Endometrial microvascular endothelial cells (primary cell): Measurements from ENCODE around the gene HNRNPA2B1. TPM values are rescaled to one million over a fixed set of nuclear protein-coding genes. Genes with fewer than 3 reads are reported as not detected.
"Not testable (repeated sequence)": the region's sequence is repeated elsewhere in the genome, so short reads cannot be mapped to it uniquely, and the experiment has no call there.

Source experiments
- in situ Hi-C: cut with HindIII; loops from 2 replicates; pipeline ENCODE4 v1.10.0; 2017; ENCODE audit warnings: low sequenced_read_pairs, low pct_unique_long_range_greater_than_20kb; ENCODE audit errors: inconsistent ontology term
- total RNA-seq: library from RNA; depleted of rRNA; stranded (reverse); fragments of >200 nt; gene quantifications from one replicate; pipeline ENCODE4 v1.2.3, GENCODE V29; 2015; ENCODE audit errors: inconsistent ontology term

Gene HNRNPA2B1
- total RNA-seq, 1 donor from 2014 or later = 241 TPM

DNA sequence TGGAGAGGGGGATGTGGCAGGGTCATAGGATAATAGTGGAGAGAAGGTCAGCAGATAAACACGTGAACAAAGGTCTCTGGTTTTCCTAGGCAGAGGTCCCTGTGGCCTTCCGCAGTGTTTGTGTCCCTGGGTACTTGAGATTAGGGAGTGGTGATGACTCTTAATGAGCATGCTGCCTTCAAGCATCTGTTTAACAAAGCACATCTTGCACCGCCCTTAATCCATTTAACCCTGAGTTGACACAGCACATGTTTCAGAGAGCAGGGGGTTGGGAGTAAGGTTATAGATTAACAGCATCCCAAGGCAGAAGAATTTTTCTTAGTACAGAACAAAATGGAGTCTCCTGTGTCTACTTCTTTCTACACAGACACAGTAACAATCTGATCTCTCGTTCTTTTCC is 24.6 kb downstream of the HNRNPA2B1 start:
- in situ Hi-C loops = not testable (repeated sequence)

- in situ Hi-C loops = no loop called here
Measured at GRCh38 chr7:26172048-26172447, 28.5 kb downstream of the HNRNPA2B1 start.

GRCh38 chr7:26171601-26172000 is 28.9 kb downstream of the HNRNPA2B1 start:
- in situ Hi-C loops = no loop called here

- in situ Hi-C loops = no loop called here
Measured at GRCh38 chr7:26170663-26171062, 29.9 kb downstream of the HNRNPA2B1 start.

- in situ Hi-C loops = no loop called here
Measured at GRCh38 chr7:26169271-26169670, 31.3 kb downstream of the HNRNPA2B1 start.

DNA sequence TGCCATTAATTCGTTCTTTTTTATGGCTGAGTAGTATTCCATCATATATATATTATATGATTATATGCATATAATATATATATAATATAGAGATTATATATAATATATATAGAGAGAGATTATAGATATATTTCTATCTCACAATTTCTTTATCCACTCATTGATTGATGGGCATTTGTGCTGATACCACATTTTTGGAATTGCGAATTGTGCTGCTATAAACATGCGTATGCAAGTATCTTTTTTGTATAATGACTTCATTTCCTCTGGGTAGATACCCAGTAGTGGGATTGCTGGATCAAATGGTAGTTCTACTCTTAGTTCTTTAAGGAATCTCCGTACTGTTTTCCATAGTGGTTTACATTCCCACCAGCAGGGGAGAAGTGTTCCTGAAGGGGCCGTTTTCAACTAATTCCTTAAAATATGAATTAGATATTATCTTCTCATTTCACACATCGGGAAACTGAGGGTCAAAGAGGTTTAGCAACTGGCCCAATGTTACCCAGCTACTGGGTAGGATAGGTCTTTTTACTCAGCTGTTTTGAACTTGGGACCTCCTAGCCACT is 32.0 kb downstream of the HNRNPA2B1 start:
- in situ Hi-C loops = no loop called here

DNA sequence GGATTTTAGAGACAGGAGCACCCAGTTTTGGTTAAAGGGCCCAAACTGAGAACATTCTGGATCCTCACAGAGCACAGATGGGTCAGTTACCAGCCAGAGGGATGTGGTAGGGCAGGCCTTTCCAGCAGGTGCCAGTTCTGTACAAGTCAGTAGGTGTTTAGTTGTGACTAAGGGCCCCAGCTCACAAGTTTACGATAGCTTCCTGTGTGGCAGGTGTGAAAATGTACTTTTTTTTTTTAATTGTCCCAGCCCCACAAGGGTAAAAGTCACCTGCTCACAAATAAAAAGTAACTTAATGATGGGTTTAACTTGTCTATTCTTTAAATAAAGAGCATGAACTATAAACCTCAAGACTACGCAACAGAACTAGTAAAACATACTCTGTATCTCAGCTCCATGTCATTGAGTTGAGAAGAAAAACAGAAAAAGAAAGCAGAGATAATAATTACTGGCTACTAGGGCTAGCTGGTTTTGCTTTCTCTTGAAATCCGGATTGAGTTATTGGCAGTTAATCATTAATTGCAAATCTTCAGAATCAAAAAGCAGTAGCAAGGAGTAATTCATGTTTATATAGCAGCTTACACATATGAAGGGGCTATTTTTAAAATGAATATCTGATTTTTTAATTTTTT is 33.1 kb downstream of the HNRNPA2B1 start:
- in situ Hi-C loops = no loop called here

GRCh38 chr7:26166684-26167266 is 33.8 kb downstream of the HNRNPA2B1 start:
- in situ Hi-C loops = no loop called here

DNA sequence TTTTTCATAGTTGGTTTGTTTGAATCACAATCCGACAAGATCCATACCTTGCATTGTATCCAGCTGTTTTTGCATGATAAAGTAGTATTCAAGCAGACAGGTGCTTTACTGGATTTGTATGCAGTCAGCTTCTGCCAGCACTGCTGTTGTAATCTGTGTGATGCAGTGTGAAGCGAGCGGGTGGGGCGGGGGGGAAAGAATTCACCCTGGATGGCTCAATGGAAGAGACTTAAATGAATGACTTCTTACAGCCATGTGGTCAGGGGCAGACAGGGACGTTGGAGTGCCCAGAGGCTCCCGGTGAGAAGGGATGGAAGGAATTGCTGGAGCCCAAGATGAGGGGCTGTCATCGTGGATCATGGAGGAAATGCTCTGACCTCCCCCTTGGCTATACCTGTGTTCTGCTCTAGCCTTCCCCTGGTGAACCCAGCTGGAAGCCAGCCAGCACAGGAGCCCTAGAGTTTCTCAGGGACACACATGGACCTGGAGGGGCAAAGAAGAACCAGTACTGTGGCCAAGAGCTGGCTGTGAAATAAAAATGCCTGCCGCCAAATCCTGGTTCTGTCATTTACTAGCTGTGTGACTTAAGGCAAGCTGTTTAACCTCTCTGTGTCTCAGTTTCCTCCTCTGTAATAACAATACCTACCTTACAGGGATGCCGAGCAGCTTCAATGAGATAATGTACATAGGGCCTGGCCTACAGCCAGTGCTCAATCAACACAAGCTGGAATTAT is 34.4 kb downstream of the HNRNPA2B1 start:
- in situ Hi-C loops = no loop called here

DNA sequence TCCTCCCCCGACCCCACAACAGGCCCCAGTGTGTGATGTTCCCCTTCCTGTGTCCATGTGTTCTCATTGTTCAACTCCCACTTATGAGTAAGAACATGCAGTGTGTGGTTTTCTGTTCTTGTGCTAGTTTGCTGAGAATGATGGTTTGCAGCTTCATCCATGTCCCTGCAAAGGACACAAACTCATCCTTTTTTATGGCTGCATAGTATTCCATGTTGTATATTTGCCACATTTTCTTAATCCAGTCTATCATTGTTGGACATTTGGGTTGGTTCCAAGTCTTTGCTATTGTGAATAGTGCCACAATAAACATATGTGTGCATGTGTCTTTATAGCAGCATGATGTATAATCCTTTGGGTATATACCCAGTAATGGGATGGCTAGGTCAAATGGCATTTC is 36.7 kb downstream of the HNRNPA2B1 start:
- in situ Hi-C loops = not testable (repeated sequence)

- in situ Hi-C loops = no loop called here
Measured at GRCh38 chr7:26162431-26162830, 38.1 kb downstream of the HNRNPA2B1 start.

- in situ Hi-C loops = no loop called here
Measured at GRCh38 chr7:26160896-26161295, 39.6 kb downstream of the HNRNPA2B1 start.

DNA sequence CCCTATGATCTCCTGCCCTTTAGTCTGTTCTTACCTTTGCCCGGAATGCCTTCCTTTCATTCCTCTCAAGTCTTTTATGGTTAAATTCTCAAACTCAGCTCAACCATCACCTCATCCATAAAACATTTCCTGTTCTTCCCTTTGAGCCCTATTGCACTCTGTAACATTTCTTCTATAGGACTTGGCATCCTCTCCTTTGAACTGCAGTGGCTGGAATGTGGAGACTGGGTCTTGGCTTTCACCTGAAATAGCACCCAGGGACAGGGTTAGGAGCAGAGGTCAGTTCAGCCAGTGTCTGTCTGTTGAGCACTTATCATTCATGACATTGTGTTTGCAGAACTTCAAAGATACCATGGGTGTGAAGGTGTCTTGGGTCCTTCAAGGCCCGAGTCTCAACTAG is 41.3 kb downstream of the HNRNPA2B1 start:
- in situ Hi-C loops = loop anchor here (5.0 to 10.0 kb wide), 2 partner anchors 38 to 64 kb away; no protein-coding TSS in a partner anchor

GRCh38 chr7:26157520-26158105 is 42.9 kb downstream of the HNRNPA2B1 start:
- in situ Hi-C loops = loop anchor here (5.0 to 10.0 kb wide), 2 partner anchors 40 to 63 kb away; no protein-coding TSS in a partner anchor

GRCh38 chr7:26156451-26157420 is 43.8 kb downstream of the HNRNPA2B1 start:
- in situ Hi-C loops = loop anchor here (5.0 to 10.0 kb wide), 2 partner anchors 41 to 62 kb away; no protein-coding TSS in a partner anchor

DNA sequence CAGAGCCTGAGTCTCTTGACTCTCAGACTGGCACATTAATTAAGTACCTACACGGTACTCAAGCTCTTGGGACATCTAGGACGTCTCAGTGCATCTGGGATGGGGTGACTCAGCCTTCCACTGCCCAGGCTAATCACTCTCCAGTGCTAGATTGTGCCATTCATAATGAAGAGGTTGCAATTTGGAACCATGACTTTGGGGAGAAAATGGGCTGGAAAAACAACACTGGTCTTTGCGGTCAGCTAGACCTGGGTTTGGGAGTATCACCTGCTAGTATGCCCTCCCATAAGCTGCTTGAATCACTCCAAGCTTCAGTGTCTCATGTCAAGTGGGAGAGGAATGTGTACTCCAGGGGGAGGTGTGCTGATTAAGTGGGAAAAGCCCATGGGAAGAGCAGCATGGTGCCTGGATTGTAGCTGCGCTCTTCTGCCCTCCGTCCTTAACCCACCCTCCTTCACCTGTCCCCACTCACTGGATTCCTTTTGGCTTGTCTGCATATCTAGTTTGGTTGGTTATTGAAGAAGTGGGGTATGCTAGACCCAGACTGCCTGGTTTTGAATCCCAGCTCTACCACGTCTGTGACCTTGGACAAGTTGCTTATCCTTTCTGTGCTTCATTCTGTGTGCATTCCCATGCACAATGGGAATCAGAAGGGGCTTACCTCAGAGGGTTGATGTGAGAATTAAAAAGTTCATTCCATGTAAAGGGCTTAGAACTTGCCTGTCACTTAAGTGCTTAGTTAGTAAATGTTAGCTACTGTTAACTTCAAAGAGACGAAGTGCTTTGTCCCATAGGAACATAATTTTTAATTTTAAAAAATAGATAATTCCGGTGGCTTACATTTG is 44.8 kb downstream of the HNRNPA2B1 start:
- in situ Hi-C loops = loop anchor here (5.0 to 10.0 kb wide), 2 partner anchors 42 to 61 kb away; no protein-coding TSS in a partner anchor
